LNCaP clone FGC (cell line): ENCODE results near the gene E2F1.

Experiments
- DNase-seq: peaks from one replicate; pipeline ENCODE4 v3.0.0-alpha.2; 2011; ENCODE audit warnings: low read depth
- H3K4me3 ChIP-seq: 2 replicates; pipeline ENCODE4 v1.5.1; 2011; ENCODE audit warnings: mild to moderate bottlenecking, low read depth, low read length, control low read depth
- TF ChIP-seq, protein P1 (sequence below): IDR thresholded peaks from 2 replicates; pipeline ENCODE4 v1.5.1; 2012; ENCODE audit warnings: mild to moderate bottlenecking; ENCODE audit not compliant: control insufficient read depth, insufficient read depth; ENCODE audit errors: extremely low read depth

E2F1 gene

DNA sequence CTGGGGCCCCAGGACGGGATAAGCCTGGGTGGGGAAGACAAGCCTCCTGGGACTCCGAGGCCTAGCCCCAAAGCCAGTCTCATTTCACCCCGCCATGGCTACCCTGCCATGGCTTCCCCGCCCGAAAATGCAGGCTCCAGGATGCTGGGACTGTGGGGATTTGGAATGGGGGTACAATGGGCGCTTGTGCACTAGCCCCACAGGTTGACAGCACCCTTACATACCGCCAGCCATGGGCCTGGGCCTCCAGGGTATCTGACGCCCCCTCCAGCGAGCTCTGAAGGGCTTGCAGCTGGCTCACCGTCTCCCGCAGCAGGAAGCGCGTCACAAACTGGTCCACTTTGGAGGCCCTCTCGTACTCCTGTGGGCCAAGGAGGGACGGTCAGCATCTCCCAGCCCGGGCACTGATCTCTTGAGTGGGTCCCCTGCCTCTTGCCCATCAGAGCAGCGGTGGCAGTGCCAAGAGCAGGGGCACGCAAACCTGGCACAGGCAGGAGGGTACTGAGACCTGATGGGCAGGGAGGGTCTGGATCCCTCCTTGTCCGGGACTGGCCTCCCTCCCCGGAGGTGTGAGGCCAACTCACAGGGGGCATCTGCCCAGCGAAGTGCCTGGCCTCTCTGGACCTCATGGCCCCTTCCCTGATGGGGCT lies 26.0 kb downstream of the E2F1 start:
- TF ChIP-seq, protein P1, sequence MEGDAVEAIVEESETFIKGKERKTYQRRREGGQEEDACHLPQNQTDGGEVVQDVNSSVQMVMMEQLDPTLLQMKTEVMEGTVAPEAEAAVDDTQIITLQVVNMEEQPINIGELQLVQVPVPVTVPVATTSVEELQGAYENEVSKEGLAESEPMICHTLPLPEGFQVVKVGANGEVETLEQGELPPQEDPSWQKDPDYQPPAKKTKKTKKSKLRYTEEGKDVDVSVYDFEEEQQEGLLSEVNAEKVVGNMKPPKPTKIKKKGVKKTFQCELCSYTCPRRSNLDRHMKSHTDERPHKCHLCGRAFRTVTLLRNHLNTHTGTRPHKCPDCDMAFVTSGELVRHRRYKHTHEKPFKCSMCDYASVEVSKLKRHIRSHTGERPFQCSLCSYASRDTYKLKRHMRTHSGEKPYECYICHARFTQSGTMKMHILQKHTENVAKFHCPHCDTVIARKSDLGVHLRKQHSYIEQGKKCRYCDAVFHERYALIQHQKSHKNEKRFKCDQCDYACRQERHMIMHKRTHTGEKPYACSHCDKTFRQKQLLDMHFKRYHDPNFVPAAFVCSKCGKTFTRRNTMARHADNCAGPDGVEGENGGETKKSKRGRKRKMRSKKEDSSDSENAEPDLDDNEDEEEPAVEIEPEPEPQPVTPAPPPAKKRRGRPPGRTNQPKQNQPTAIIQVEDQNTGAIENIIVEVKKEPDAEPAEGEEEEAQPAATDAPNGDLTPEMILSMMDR, result no peak
- no peak overlapping the region for H3K4me3 ChIP-seq
- DNase-seq, result no peak

DNA sequence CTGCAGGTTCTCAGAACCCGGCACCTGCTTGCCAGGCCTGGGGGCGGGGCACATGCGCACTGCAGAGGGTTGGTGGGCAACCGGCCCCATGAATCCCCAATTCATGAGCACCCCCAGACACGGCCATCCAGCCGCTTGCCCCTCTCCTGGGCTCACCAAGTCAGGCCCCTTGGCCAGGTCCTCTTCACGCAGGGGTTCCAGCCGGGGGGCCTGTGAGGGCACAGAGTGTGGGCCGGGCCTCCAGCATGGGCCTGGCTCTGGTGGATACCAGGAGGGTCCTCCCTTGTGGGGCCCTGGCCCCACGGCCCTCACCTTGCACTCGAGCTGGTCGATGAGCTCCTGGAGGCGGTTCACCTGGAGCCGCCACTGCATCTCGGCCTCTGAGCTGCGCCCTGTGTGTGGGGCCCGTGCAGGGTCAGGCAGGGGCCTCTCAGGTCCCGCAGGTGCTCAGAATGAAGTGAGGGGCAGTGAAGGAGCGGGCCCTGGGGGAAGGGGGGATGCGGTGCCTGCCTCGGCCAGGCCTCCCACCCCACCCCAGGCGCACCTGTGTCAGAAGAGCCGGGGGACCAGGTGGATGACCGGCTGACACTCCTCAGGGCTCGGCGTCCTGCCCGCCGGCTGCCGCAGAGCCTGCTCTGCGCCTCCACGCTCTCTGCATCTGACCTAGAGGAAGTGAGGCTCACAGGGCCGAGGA lies 26.7 kb downstream of the E2F1 start:
- TF ChIP-seq, protein P1, result no peak
- DNase-seq, result no peak
- H3K4me3 ChIP-seq, result no peak overlapping the region

DNA sequence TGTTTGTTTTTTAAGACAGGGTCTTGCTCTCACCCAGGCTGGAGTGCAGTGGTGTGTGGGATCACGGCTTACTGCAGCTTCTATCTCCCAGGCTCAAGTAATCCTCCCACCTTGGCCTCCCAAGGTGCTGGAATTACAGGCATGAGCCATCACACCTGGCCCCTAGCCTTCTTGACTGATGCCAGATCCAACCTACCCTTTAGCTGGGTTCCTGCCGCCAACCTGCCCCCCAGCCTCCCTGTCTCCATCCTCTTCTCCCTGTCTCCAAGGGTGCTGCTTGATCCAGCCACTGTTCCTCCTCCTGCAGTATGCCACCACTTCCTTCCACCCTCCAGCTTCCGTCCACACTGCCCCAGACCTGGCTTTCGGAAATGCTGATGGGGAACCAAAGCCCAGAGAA lies 27.3 kb downstream of the E2F1 start:
- DNase-seq, result no peak
- TF ChIP-seq, protein P1, result no peak
- H3K4me3 ChIP-seq, result no peak overlapping the region

DNA sequence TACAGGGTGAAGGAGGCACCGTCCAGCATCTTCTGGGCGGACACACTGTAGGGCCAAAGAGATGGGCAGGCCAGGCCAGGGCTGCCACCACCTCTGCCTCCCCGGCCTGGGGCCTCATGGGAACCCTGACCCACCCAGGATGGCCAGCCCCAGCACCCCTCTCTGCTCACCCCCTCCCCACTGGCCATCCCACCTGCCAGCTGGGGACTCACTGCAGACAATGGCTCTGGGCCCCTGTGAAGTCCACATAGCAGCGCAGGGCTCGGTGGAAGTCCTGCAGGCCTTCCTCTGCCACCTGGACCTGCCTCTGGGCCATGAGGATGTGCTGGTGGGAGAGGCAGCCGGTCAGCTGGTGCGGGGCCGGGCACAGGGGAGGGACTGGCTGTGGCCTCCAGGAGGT lies 27.7 kb downstream of the E2F1 start:
- DNase-seq, result no peak

DNA sequence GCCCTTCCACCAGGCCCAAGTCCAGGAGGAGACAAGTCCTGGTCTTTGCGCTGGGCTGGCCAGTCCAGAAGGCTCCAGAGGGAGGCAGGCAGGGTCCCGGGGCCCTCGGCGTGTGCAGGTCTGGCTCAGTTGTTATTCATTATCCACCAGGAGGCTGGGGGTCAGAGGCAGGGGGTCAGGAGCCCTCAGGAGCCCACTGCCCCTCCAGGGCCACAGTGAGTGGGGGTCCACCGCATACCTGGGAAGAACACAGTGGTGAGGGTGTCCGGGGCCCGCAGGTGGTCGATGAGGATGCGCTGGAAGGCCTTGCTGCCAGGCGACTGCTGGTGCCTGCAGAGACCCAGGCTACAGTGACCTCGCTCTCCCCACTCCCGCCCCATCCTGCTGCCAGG lies 28.5 kb downstream of the E2F1 start:
- no peak for DNase-seq
- TF ChIP-seq, protein P1, result no peak
- H3K4me3 ChIP-seq, result no peak overlapping the region

More for the DNA sequence above, 27.7 kb downstream of the E2F1 start:
- TF ChIP-seq, protein P1, result no peak
- H3K4me3 ChIP-seq, result no peak overlapping the region

- H3K4me3 ChIP-seq, result no peak overlapping the region
- TF ChIP-seq, protein P1, result no peak
- DNase-seq, result no peak
These were observed 29.1 kb downstream of the E2F1 start for GRCh38 chr20:33656783-33657703.
